IMR-90 (cell line): ENCODE results near the gene PPP6R1.

Source experiments
- CEBPB ChIP-seq: IDR thresholded peaks from 2 replicates; pipeline ENCODE4 v1.6.1; 2012; ENCODE audit warnings: low read depth, low read length, improper control_type of control experiment
- CTCF ChIP-seq: conservative IDR thresholded peaks from 2 replicates; pipeline ENCODE4 v1.5.1; 2012; ENCODE audit warnings: mild to moderate bottlenecking, low read depth, low read length, improper control_type of control experiment
- POLR2A ChIP-seq: IDR thresholded peaks from 2 replicates; pipeline ENCODE4 v1.6.1; 2012; ENCODE audit warnings: mild to moderate bottlenecking, low read depth, low read length

GRCh38 chr19:55186080-55186479 is 72.7 kb downstream of the PPP6R1 start:
- TF ChIP-seq CTCF (no peak), POLR2A (no peak), CEBPB (no peak)
